Gastroesophageal sphincter (tissue), 4 donors: ENCODE data around the gene SMAD2. TPM values are rescaled to one million over a fixed set of nuclear protein-coding genes. Genes with fewer than 3 reads are reported as not detected.
A peak's percentile ranks its signal among the peaks of the same experiment; 100 is the strongest.

Experiments
- ATAC-seq: fragments of 150-250 bp; one replicate; pipeline ENCODE4 v1.9.1; 2016; ENCODE audit warnings: mild to moderate bottlenecking, moderate library complexity
- H3K27ac ChIP-seq, 4 donors: fragments of 200-600 bp; sonication (generic) in 3 of 4; 1 replicate in 3 of 4; 2 replicates in 1 of 4; pipeline ENCODE4 v1.5.1; 2016 to 2019
- H3K27me3 ChIP-seq: fragments of 200-600 bp; sonication (generic); one replicate; pipeline ENCODE4 v1.5.1; 2019
- H3K36me3 ChIP-seq, 2 donors: fragments of 200-600 bp; sonication (generic); one replicate each; pipeline ENCODE4 v1.5.1; 2019; ENCODE audit warnings: control low read depth in 1 of 2
- H3K4me1 ChIP-seq, 3 donors: fragments of 200-600 bp; sonication (generic); 1 replicate in 2 of 3; 2 replicates in 1 of 3; pipeline ENCODE4 v1.5.1; 2016 to 2019; ENCODE audit warnings: control low read depth in 2 of 3
- H3K4me3 ChIP-seq, 2 donors: fragments of 200-600 bp; sonication (generic); one replicate each; pipeline ENCODE4 v1.5.1; 2019; ENCODE audit warnings: mild to moderate bottlenecking in 1 of 2, moderate library complexity in 1 of 2
- H3K9me3 ChIP-seq, 3 donors: fragments of 200-600 bp; sonication (generic); one replicate each; pipeline ENCODE4 v1.5.1; 2017 to 2019; ENCODE audit warnings: control low read depth in 2 of 3
- CTCF ChIP-seq, 4 experiments: fragments of 200-600 bp in 2 of 4; fragments of 450-650 bp in 2 of 4; sonication (generic) in 1 of 4; IDR thresholded peaks; one replicate each; pipeline ENCODE4 v1.5.1; 2017 to 2019; ENCODE audit warnings: antibody characterized with exemption in 4 of 4, mild to moderate bottlenecking in 2 of 4, moderate library complexity in 2 of 4
- EP300 ChIP-seq: sonication (generic); formaldehyde crosslinking; IDR thresholded peaks from one replicate; pipeline ENCODE4 v1.6.1; 2017; ENCODE audit warnings: antibody characterized with exemption, mild to moderate bottlenecking
- POLR2A ChIP-seq, 2 donors: fragments of 450-650 bp; IDR thresholded peaks; one replicate each; pipeline ENCODE4 v1.6.1; 2017; ENCODE audit warnings: antibody characterized with exemption in 2 of 2, mild to moderate bottlenecking in 2 of 2, moderate library complexity in 1 of 2
- POLR2AphosphoS5 ChIP-seq: sonication (generic); formaldehyde crosslinking; IDR thresholded peaks from one replicate; pipeline ENCODE4 v1.6.1; 2017; ENCODE audit warnings: antibody characterized with exemption
- WGBS, 2 donors: methylation state at CpG; one replicate each; pipeline ENCODE4 v1.1.5; 2018; ENCODE audit warnings: low coverage in 1 of 2; 5-methylcytosine and 5-hydroxymethylcytosine counted together
- total RNA-seq, 4 donors: library from RNA; depleted of rRNA; stranded (reverse); fragments of >200 nt; gene quantifications; one replicate each; pipeline ENCODE4 v1.1.0, GENCODE V29; 2016

The SMAD2 gene
- 100 to 1,000 TPM in 2 of 4 donors, 10 to 100 TPM in 2; 76.5 to 143 (median 109) TPM for total RNA-seq

GRCh38 chr18:47930199-47930930 is at the start of gene SMAD2:
TSS of gene SMAD2 (minus strand) at chr18:47930659. CDS start at chr18:47896756, 33,903 bp downstream.
- H3K36me3 ChIP-seq: no peaks in the 10 kb centered on the region
- H3K4me3 ChIP-seq: peak within 1 kb of the TSS; percentile 90 to 97
- ATAC-seq: peak; percentile 87
- H3K4me1 ChIP-seq: peaks cover 5 to 50% (median 11%) of the 10 kb centered on the region in 3 donors
- no CpG with 5 or more reads among the region's 93 CpGs for WGBS, 2 donors
- no peaks in the 10 kb centered on the region for H3K9me3 ChIP-seq
- H3K27me3 ChIP-seq: no peaks in the 10 kb centered on the region
- peak within 1 kb of the TSS; percentile 88 to 100 (median 95) for H3K27ac ChIP-seq
- TF ChIP-seq EP300: no peak
- TF ChIP-seq CTCF (IDR thresholded peaks at IDR 0.05): peak in 1 of 4 experiments; percentile 19
- TF ChIP-seq POLR2A (IDR thresholded peaks at IDR 0.05): peak in 1 of 2 donors; percentile 21

GRCh38 chr18:47979611-47980200 is 49.2 kb upstream of the SMAD2 start:
- Histone ChIP-seq H3K27me3 (no peaks in the 10 kb centered on the region), H3K27ac (no peak overlapping the region), H3K4me1 (no peaks in the 10 kb centered on the region), H3K4me3 (no peak overlapping the region), H3K36me3 (no peaks in the 10 kb centered on the region), H3K9me3 (no peaks in the 10 kb centered on the region)
- ATAC-seq: no peak
- WGBS, 2 donors: 0 to 60% methylated on average over 1 to 4 of the region's 5 CpGs
- TF ChIP-seq POLR2A (IDR thresholded peaks at IDR 0.05) (no peak), POLR2AphosphoS5 (no peak), EP300 (no peak), CTCF (IDR thresholded peaks at IDR 0.05) (no peak)

- Histone ChIP-seq H3K4me3 (no peak overlapping the region), H3K9me3 (no peaks in the 10 kb centered on the region), H3K27me3 (no peaks in the 10 kb centered on the region), H3K36me3 (no peaks in the 10 kb centered on the region), H3K4me1 (no peaks in the 10 kb centered on the region), H3K27ac (no peak overlapping the region)
- no peak for ATAC-seq
- TF ChIP-seq POLR2A (IDR thresholded peaks at IDR 0.05) (no peak), CTCF (IDR thresholded peaks at IDR 0.05) (no peak)
- WGBS, 2 donors: 70% methylated on average over 1 of the region's 1 CpG; no CpG with 5 or more reads in 1 of the 2 donors
These were observed 48.1 kb upstream of the SMAD2 start for GRCh38 chr18:47978603-47979002.

GRCh38 chr18:47978141-47978540 is 47.7 kb upstream of the SMAD2 start:
- ATAC-seq: no peak
- TF ChIP-seq POLR2A (IDR thresholded peaks at IDR 0.05): no peak
- no peak for TF ChIP-seq CTCF (IDR thresholded peaks at IDR 0.05)
- no peak for TF ChIP-seq EP300
- no peak for TF ChIP-seq POLR2AphosphoS5
- no peak overlapping the region for H3K27ac ChIP-seq
- no peaks in the 10 kb centered on the region for H3K9me3 ChIP-seq
- 61 to 100% methylated on average over 2 of the region's 2 CpGs for WGBS, 2 donors
- H3K4me1 ChIP-seq: no peaks in the 10 kb centered on the region
- no peaks in the 10 kb centered on the region for H3K27me3 ChIP-seq
- H3K4me3 ChIP-seq: no peak overlapping the region
- H3K36me3 ChIP-seq: no peaks in the 10 kb centered on the region

GRCh38 chr18:47975701-47976100 is 45.2 kb upstream of the SMAD2 start:
- H3K4me3 ChIP-seq: no peak overlapping the region
- H3K27me3 ChIP-seq: no peaks in the 10 kb centered on the region
- ATAC-seq: no peak
- H3K9me3 ChIP-seq: no peaks in the 10 kb centered on the region
- H3K27ac ChIP-seq: no peak overlapping the region
- WGBS, 2 donors: 51 to 100% methylated on average over 1 to 4 of the region's 4 CpGs
- TF ChIP-seq EP300: no peak
- TF ChIP-seq POLR2A (IDR thresholded peaks at IDR 0.05): no peak
- no peak for TF ChIP-seq POLR2AphosphoS5
- TF ChIP-seq CTCF (IDR thresholded peaks at IDR 0.05): no peak
- no peaks in the 10 kb centered on the region for H3K4me1 ChIP-seq
- no peaks in the 10 kb centered on the region for H3K36me3 ChIP-seq
